Activated naive CD4-positive, alpha-beta T cell treated with anti-CD3 and anti-CD28 coated beads, Interleukin-2, amount 10 ng/mL, durations not matched to agents 5 hours and 36 hours (primary cell): Measurements from ENCODE around the gene ZNF598. TPM values are rescaled to one million over a fixed set of nuclear protein-coding genes. Genes with fewer than 3 reads are reported as not detected.

Source experiments
- total RNA-seq, 2 experiments: library from RNA; stranded (reverse); gene quantifications; one replicate each; pipeline ENCODE4 v1.2.3, GENCODE V29; 2021

The ZNF598 gene
- total RNA-seq: 10 to 100 TPM; 51.5 to 52.2 TPM

GRCh38 chr16:2009791-2010510 lies at the start of gene ZNF598:
TSS of gene ZNF598 (minus strand) at chr16:2009821.

GRCh38 chr16:2047330-2048115 lies 37.9 kb upstream of the ZNF598 start, which contains the start of the genes NTHL1 and TSC2:
TSS of gene NTHL1 (minus strand) at chr16:2047834. CDS start at chr16:2047823, 11 bp downstream.
TSS of gene TSC2 (plus strand) at chr16:2047985. CDS start at chr16:2048616, 631 bp downstream.

GRCh38 chr16:2026461-2027023 lies 16.9 kb upstream of the ZNF598 start, which contains the start of gene NHERF2:
TSS of gene NHERF2 (plus strand) at chr16:2026902. CDS start at chr16:2027006, 104 bp downstream.

GRCh38 chr16:2019518-2019920 lies 9.9 kb upstream of the ZNF598 start, which contains the start of gene NPW:
TSS of gene NPW (plus strand) at chr16:2019785.

GRCh38 chr16:1989209-1990100 lies 20.2 kb downstream of the ZNF598 start, which contains the start of gene SYNGR3:
TSS of gene SYNGR3 (plus strand) at chr16:1989970. CDS start at chr16:1990103, 133 bp downstream.

GRCh38 chr16:1983544-1984346 lies 25.9 kb downstream of the ZNF598 start, which contains the start of gene GFER:
TSS of gene GFER (plus strand) at chr16:1984193. CDS start at chr16:1984219, 26 bp downstream.

GRCh38 chr16:1981398-1981836 lies 28.2 kb downstream of the ZNF598 start, which contains the start of gene NOXO1:
TSS of gene NOXO1 (minus strand) at chr16:1981469. CDS start at chr16:1981179, 290 bp downstream.

GRCh38 chr16:1971796-1972489 lies 37.7 kb downstream of the ZNF598 start, which contains the start of gene TBL3:
TSS of gene TBL3 (plus strand) at chr16:1972053. CDS start at chr16:1972165, 112 bp downstream.

GRCh38 chr16:1966460-1966859 lies 43.2 kb downstream of the ZNF598 start, which contains the start of gene RNF151:
TSS of gene RNF151 (plus strand) at chr16:1966856. CDS start at chr16:1966882, 26 bp downstream.

GRCh38 chr16:1964506-1965395 lies 44.9 kb downstream of the ZNF598 start, which contains the start of gene RPS2:
TSS of gene RPS2 (minus strand) at chr16:1964826. CDS start at chr16:1964625, 201 bp downstream.

GRCh38 chr16:1959269-1960039 lies 50.2 kb downstream of the ZNF598 start, which contains the start of gene NDUFB10:
TSS of gene NDUFB10 (plus strand) at chr16:1959538. CDS start at chr16:1959625, 87 bp downstream.

Other genes starting within 250 kb of the ZNF598 start
- 10 to 100 TPM; 43.1 to 45.1 TPM for gene NME3, start 238.3 kb downstream of the ZNF598 start, total RNA-seq
- gene EME2, start 237.0 kb downstream of the ZNF598 start, total RNA-seq: 10 to 100 TPM; 26.6 to 27.4 TPM
- 10 to 100 TPM; 88.3 to 89.4 TPM for gene MRPS34, start 236.7 kb downstream of the ZNF598 start, total RNA-seq
- 10 to 100 TPM; 53.5 to 53.7 TPM for gene SPSB3, start 227.2 kb downstream of the ZNF598 start, total RNA-seq
- 10 to 100 TPM; 45.7 to 47.8 TPM for gene NUBP2, start 226.9 kb downstream of the ZNF598 start, total RNA-seq
- gene IGFALS, start 216.1 kb downstream of the ZNF598 start, total RNA-seq: under 1 TPM in 1 of 2 experiments, not detected in 1; 0.15 TPM
- 10 to 100 TPM; 41.0 to 44.3 TPM for gene HAGH, start 183.0 kb downstream of the ZNF598 start, total RNA-seq
- gene FAHD1, start 182.6 kb downstream of the ZNF598 start, total RNA-seq: 10 to 100 TPM; 11.3 to 11.5 TPM
- gene MEIOB, start 137.7 kb downstream of the ZNF598 start, total RNA-seq: not detected
- not detected for gene HS3ST6, start 91.4 kb downstream of the ZNF598 start, total RNA-seq
- 10 to 100 TPM; 13.7 to 13.8 TPM for gene MSRB1, start 66.6 kb downstream of the ZNF598 start, total RNA-seq
- gene RPL3L, start 55.1 kb downstream of the ZNF598 start, total RNA-seq: not detected
- gene NDUFB10, start 50.3 kb downstream of the ZNF598 start, total RNA-seq: 100 to 1,000 TPM; 110 to 120 TPM
- gene RPS2, start 45.0 kb downstream of the ZNF598 start, total RNA-seq: 1,000 to 10,000 TPM; 3,275 to 3,410 TPM
- gene RNF151, start 43.0 kb downstream of the ZNF598 start, total RNA-seq: not detected
- 10 to 100 TPM; 24.4 to 27.4 TPM for gene TBL3, start 37.8 kb downstream of the ZNF598 start, total RNA-seq
- under 1 TPM; 0.40 to 0.77 TPM for gene NOXO1, start 28.4 kb downstream of the ZNF598 start, total RNA-seq
- gene GFER, start 25.6 kb downstream of the ZNF598 start, total RNA-seq: 10 to 100 TPM; 26.6 to 27.3 TPM
- 1 to 10 TPM; 2.2 to 2.8 TPM for gene SYNGR3, start 19.9 kb downstream of the ZNF598 start, total RNA-seq
- gene NPW, start 10.0 kb upstream of the ZNF598 start, total RNA-seq: under 1 TPM; 0.24 to 0.48 TPM
- gene NHERF2, start 17.1 kb upstream of the ZNF598 start, total RNA-seq: 1 to 10 TPM; 2.8 to 3.2 TPM
- 10 to 100 TPM; 21.4 to 21.8 TPM for gene NTHL1, start 38.0 kb upstream of the ZNF598 start, total RNA-seq
- 100 to 1,000 TPM; 106 to 109 TPM for gene TSC2, start 38.2 kb upstream of the ZNF598 start, total RNA-seq
- 10 to 100 TPM; 66.5 to 78.0 TPM for gene PKD1, start 126.1 kb upstream of the ZNF598 start, total RNA-seq
- gene RAB26, start 138.8 kb upstream of the ZNF598 start, total RNA-seq: under 1 TPM in 1 of 2 experiments, not detected in 1; 0.15 TPM
- 10 to 100 TPM; 57.4 to 58.9 TPM for gene TRAF7, start 146.0 kb upstream of the ZNF598 start, total RNA-seq
- gene CASKIN1, start 186.8 kb upstream of the ZNF598 start, total RNA-seq: under 1 TPM; 0.28 to 0.39 TPM
- gene MLST8, start 195.6 kb upstream of the ZNF598 start, total RNA-seq: 10 to 100 TPM; 30.6 to 34.2 TPM
- gene BRICD5, start 201.0 kb upstream of the ZNF598 start, total RNA-seq: 10 to 100 TPM; 11.9 to 12.7 TPM
- 10 to 100 TPM; 17.4 to 17.5 TPM for gene PGP, start 205.0 kb upstream of the ZNF598 start, total RNA-seq
- 10 to 100 TPM; 30.1 to 31.5 TPM for gene E4F1, start 213.8 kb upstream of the ZNF598 start, total RNA-seq
- gene DNASE1L2, start 226.6 kb upstream of the ZNF598 start, total RNA-seq: 1 to 10 TPM; 2.6 to 2.8 TPM
- 10 to 100 TPM; 30.7 to 35.4 TPM for gene ECI1, start 241.8 kb upstream of the ZNF598 start, total RNA-seq